ENCODE measurements around the gene FRMD1.

DNA sequence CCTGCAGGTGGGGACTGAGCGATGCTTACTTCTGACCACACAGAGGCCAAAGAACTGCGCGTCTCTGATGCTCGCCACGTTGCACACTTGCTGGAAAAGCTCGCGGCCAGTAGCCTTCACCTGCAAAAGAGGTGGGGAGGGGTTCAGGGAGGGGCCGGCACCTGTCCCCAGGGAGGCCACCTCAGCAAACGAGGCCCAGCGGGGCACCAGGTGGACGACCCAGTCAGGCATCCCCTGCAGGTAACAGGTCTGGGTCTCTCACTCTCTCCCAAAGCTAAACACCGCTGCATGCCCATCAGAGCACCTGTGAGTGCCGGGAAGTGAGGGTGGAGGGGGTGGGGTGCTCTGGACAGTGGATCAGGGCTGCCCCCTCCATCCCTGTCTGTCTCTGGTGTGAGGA lies 3.8 kb downstream of the FRMD1 start:
- no peak for TF ChIP-seq EP300 (IDR thresholded peaks at IDR 0.05; ENCODE audit: low read depth)
- TF ChIP-seq, protein P1, sequence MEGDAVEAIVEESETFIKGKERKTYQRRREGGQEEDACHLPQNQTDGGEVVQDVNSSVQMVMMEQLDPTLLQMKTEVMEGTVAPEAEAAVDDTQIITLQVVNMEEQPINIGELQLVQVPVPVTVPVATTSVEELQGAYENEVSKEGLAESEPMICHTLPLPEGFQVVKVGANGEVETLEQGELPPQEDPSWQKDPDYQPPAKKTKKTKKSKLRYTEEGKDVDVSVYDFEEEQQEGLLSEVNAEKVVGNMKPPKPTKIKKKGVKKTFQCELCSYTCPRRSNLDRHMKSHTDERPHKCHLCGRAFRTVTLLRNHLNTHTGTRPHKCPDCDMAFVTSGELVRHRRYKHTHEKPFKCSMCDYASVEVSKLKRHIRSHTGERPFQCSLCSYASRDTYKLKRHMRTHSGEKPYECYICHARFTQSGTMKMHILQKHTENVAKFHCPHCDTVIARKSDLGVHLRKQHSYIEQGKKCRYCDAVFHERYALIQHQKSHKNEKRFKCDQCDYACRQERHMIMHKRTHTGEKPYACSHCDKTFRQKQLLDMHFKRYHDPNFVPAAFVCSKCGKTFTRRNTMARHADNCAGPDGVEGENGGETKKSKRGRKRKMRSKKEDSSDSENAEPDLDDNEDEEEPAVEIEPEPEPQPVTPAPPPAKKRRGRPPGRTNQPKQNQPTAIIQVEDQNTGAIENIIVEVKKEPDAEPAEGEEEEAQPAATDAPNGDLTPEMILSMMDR (IDR thresholded peaks at IDR 0.05) = no peak
- TF ChIP-seq POLR2A (IDR thresholded peaks at IDR 0.05) = no peak
- TF ChIP-seq POLR2AphosphoS5 (IDR thresholded peaks at IDR 0.05) = no peak

Measured in transverse colon (tissue), 4 donors.